Heart right ventricle (tissue), 16 donors: ENCODE data around the gene RBM38. TPM values are rescaled to one million over a fixed set of nuclear protein-coding genes. Genes with fewer than 3 reads are reported as not detected.

ENCODE experiments used
- ATAC-seq, 8 donors: fragments of 200-7000 bp; cut with Tn5 transposase; one replicate each; pipeline ENCODE4 v1.9.1; 2020; ENCODE audit warnings: mild to moderate bottlenecking in 8 of 8, moderate library complexity in 8 of 8, moderate number of reproducible peaks in 1 of 8
- DNase-seq, 2 donors: peaks; one replicate each; pipeline ENCODE4 v3.0.0-alpha.2; 2020
- H3K27ac ChIP-seq, 10 donors: fragments of 200-600 bp; sonication (generic) in 2 of 10; one replicate each; pipeline versions ENCODE4 v1.5.0 to v1.8.0; 2020 to 2022; ENCODE audit warnings: mild to moderate bottlenecking in 3 of 10
- H3K27me3 ChIP-seq, 7 donors: fragments of 200-600 bp; one replicate each; pipeline ENCODE4 v1.8.0; 2021 to 2022; ENCODE audit warnings: mild to moderate bottlenecking in 2 of 7
- H3K36me3 ChIP-seq, 9 donors: fragments of 200-600 bp; sonication (generic) in 1 of 9; one replicate each; pipeline versions ENCODE4 v1.5.0 to v1.8.0; 2020 to 2022; ENCODE audit warnings: mild to moderate bottlenecking in 2 of 9
- H3K4me1 ChIP-seq, 9 donors: fragments of 200-600 bp; sonication (generic) in 1 of 9; one replicate each; pipeline versions ENCODE4 v1.5.0 to v1.8.0; 2020 to 2022; ENCODE audit warnings: mild to moderate bottlenecking in 4 of 9
- H3K4me3 ChIP-seq, 10 donors: fragments of 200-600 bp; sonication (generic) in 2 of 10; one replicate each; pipeline versions ENCODE4 v1.5.0 to v1.8.0; 2020 to 2022; ENCODE audit warnings: mild to moderate bottlenecking in 7 of 10, moderate library complexity in 2 of 10
- H3K9me3 ChIP-seq, 11 donors: fragments of 200-600 bp in 10 of 11; sonication (generic) in 2 of 11; one replicate each; pipeline versions ENCODE4 v1.5.0 to v1.8.0; 2013 to 2022; ENCODE audit warnings: mild to moderate bottlenecking in 2 of 11, control low read depth in 1 of 11, moderate library complexity in 1 of 11
- CTCF ChIP-seq, 9 donors: fragments of 200-600 bp; sonication (generic) in 2 of 9; IDR thresholded peaks; one replicate each; pipeline versions ENCODE4 v1.5.0 to v1.8.0; 2021 to 2022; ENCODE audit warnings: antibody characterized with exemption in 9 of 9, mild to moderate bottlenecking in 5 of 9, moderate library complexity in 1 of 9
- WGBS, 2 donors: extraction: QIAGEN DNeasy Blood & Tissue Kit; methylation state at CpG; one replicate each; pipeline ENCODE4 v1.1.7; 2013; ENCODE audit warnings: inconsistent platforms in 1 of 2; 5-methylcytosine and 5-hydroxymethylcytosine counted together
- intact Hi-C, 10 donors: fragments of 100-400 bp; cut with DNase I; formaldehyde crosslinking; loops; one replicate each; pipeline versions ENCODE4 v1.11.1 to v1.14.2; 2022
- polyA plus RNA-seq, 2 donors: library from polyadenylated mRNA; stranded (reverse); fragments of 200-250 nt; gene quantifications; one replicate each; pipeline ENCODE4 v1.2.3, GENCODE V29; 2013
- total RNA-seq, 10 donors: library from RNA; stranded (reverse); fragmentation: NEBNext Ultra II Directional in 3 of 10; extraction: Animal tissue kit (Norgen Biotek cat#: 25700) in 3 of 10; gene quantifications; one replicate each; pipeline versions ENCODE4 v1.2.1 to v1.2.4, GENCODE V29; 2021 to 2023
- donor health status: Arrhythmogenic right ventricular cardiomyopathy.
- donor health status: ischemic (EF 13 %, LVEDD 7.1; RV severe dilation, severe dysfunction).
- donor health status: healthy with polysubstance abuse.
- donor health status: DM: no; HTN: yes; CAD: no.
- donor health status: DM: no; HTN: no; CAD: no.
- donor health status: ischemic (EF 25% LVEDD 6.9; RV normal size, moderate dysfunction).
- donor health status: ischemic (EF 25% LVEDD 5.7; RV mildly dilated, moderate dysfunction).
- donor health status: healthy.
- donor health status: DM: yes; HTN: yes; CAD: no.
- donor health status: Ischemic cardiomyopathy.
- donor health status: ischemic (EF 35%, LVEDD 5.7; RV mildly dilated, moderate dysfunction).
- donor health status: nonischemic (EF 11% LVEDD 7.7; RV severe dilation, severe dysfunction).
- donor health status: DM: yes; HTN: yes; CAD: no.
- donor health status: PGD.
- donor health status: ischemic (EF 29% LVEDD 5.4; RV normal size, mild dysfunction).
- donor health status: nonischemic (EF 23%, LVEDD 6.1; RV moderate dilation, normal function).

The RBM38 gene
- total and polyA plus RNA-seq, 12 donors, result 35.5 to 119 (median 50.2) TPM

DNA sequence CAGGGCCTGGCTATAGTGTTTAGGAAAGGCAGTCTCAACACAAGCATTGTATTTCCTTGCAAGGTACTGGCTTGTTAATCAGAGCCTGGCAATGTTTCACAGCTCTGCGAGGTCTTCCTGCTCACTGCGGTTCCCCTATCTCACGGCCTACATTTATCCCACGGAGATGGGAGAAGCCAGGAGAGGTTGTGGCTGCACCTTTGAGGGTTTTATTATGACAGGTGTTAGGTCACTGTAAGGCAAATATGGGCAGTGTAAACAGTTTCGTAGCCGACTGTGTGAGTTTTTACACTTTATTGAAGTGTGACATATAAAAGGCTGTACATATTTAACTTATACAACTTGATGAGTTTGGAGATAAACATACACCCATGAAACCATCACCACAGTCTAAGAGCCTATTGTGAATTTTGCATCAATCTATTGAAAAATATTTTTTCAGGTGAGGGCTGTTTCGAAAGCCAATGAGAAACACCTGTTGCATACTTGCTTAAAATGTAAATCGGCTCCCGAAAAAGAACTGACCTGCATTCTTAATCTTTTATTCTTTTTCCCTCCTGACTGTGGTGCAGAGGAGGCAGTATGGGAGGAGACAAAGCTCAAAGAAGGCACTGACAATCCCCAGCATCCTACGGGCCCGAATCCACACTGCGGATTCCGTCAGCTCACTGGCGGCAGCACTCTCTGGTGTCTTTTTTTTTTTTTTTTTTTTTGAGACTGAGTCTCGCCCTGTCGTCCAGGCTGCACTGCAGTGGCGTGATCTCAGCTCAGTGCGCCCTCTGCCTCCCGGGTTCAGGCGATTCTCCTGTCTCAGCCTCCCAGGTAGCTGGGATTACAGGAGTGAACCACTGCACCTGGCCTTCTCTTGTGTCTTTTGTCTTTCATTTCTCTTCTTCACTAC lies 7.5 kb upstream of the RBM38 start:
- Histone ChIP-seq H3K27me3 (no peaks in the 10 kb centered on the region), H3K9me3 (peaks cover 0 to 4% (median 0%) of the 10 kb centered on the region in 11 donors), H3K4me1 (peaks cover 7 to 20% (median 14%) of the 10 kb centered on the region in 9 donors), H3K4me3 (no peak overlapping the region), H3K27ac (no peak overlapping the region), H3K36me3 (peaks cover 0 to 28% (median 0%) of the 10 kb centered on the region in 9 donors)
- intact Hi-C loops, result loop anchor here in 9 of 10 donors (2.0 to 10.0 kb wide), 4 partner anchors 111 to 831 kb away; no protein-coding TSS in a partner anchor
- TF ChIP-seq CTCF (IDR thresholded peaks at IDR 0.05), result no peak
- WGBS, 2 donors, result 90 to 91% methylated on average over 20 of the region's 20 CpGs
- ATAC-seq (no peak), DNase-seq (no peak)

DNA sequence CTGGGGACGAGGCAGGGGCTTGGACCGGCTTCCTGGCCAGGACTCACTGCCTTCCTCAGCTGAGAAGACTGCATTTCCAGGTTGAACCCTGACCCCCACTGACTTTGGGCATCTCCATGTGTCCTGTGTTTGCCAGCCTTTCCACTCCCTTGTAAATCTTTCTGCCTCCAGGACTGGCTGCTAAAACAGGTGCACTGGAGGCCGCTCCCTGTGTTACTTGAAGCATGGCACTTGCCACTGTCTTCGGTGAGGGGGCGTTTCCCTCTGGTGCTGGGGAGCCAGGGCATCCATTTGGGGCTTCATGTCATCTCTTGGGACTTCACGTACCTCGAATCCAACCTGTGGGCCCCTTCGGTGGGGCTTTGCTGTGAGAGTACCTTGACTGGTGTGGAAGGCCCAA lies 6.7 kb upstream of the RBM38 start:
- ATAC-seq, result no peak
- 84 to 89% methylated on average over 8 of the region's 8 CpGs for WGBS, 2 donors
- DNase-seq, result no peak

GRCh38 chr20:57384953-57385761 lies 6.0 kb upstream of the RBM38 start:
- no peak overlapping the region for H3K4me3 ChIP-seq
- peaks cover 0 to 4% (median 0%) of the 10 kb centered on the region in 11 donors for H3K9me3 ChIP-seq
- H3K27me3 ChIP-seq, result no peaks in the 10 kb centered on the region
- ATAC-seq (peak in 7 of 8 donors; percentile 8 to 41 (median 33)), DNase-seq (no peak)
- peaks cover 12 to 30% (median 23%) of the 10 kb centered on the region in 9 donors for H3K4me1 ChIP-seq
- 73 to 77% methylated on average over 29 of the region's 29 CpGs for WGBS, 2 donors
- peaks cover 0 to 18% (median 0%) of the 10 kb centered on the region in 9 donors for H3K36me3 ChIP-seq
- intact Hi-C loops, result loop anchor here in 8 of 10 donors (5.0 to 10.0 kb wide), 3 partner anchors 112 to 830 kb away; no protein-coding TSS in a partner anchor
- peak overlapping the region in 7 of 10 donors; percentile 7 to 63 (median 34) for H3K27ac ChIP-seq
- no peak for TF ChIP-seq CTCF (IDR thresholded peaks at IDR 0.05)

More for the DNA sequence above, 6.7 kb upstream of the RBM38 start:
- H3K27me3 ChIP-seq, result no peaks in the 10 kb centered on the region
- peaks cover 0 to 4% (median 0%) of the 10 kb centered on the region in 11 donors for H3K9me3 ChIP-seq
- H3K27ac ChIP-seq, result peak overlapping the region in 6 of 10 donors; percentile 5 to 62 (median 32)
- H3K4me1 ChIP-seq, result peaks cover 9 to 23% (median 16%) of the 10 kb centered on the region in 9 donors
- intact Hi-C loops, result loop anchor here in 8 of 10 donors (5.0 to 10.0 kb wide), 3 partner anchors 113 to 830 kb away; no protein-coding TSS in a partner anchor
- peaks cover 0 to 20% (median 0%) of the 10 kb centered on the region in 9 donors for H3K36me3 ChIP-seq
- no peak for TF ChIP-seq CTCF (IDR thresholded peaks at IDR 0.05)
- no peak overlapping the region for H3K4me3 ChIP-seq

- DNase-seq (no peak), ATAC-seq (no peak)
- H3K9me3 ChIP-seq, result peaks cover 0 to 4% (median 0%) of the 10 kb centered on the region in 11 donors
- intact Hi-C loops, result loop anchor here in 6 of 10 donors (10.0 kb wide), 2 partner anchors 209 to 829 kb away; no protein-coding TSS in a partner anchor
- H3K27ac ChIP-seq, result no peak overlapping the region
- peaks cover 0 to 14% (median 0%) of the 10 kb centered on the region in 9 donors for H3K36me3 ChIP-seq
- 97 to 98% methylated on average over 6 of the region's 6 CpGs for WGBS, 2 donors
- no peaks in the 10 kb centered on the region for H3K27me3 ChIP-seq
- H3K4me1 ChIP-seq, result peaks cover 12 to 38% (median 31%) of the 10 kb centered on the region in 9 donors
- TF ChIP-seq CTCF (IDR thresholded peaks at IDR 0.05), result no peak
- no peak overlapping the region for H3K4me3 ChIP-seq
These were observed 5.3 kb upstream of the RBM38 start for GRCh38 chr20:57385940-57386339.
